ENCODE measurements around the gene MAGI3. TPM values are rescaled to one million over a fixed set of nuclear protein-coding genes. Genes with fewer than 3 reads are reported as not detected.
"Not testable (repeated sequence)": the region's sequence is repeated elsewhere in the genome, so short reads cannot be mapped to it uniquely, and the experiment has no call there.

The MAGI3 gene
- total RNA-seq, 6 experiments from 2014 or later: 8.5 to 14.5 (median 12.3) TPM

GRCh38 chr1:113508364-113509164, 118.2 kb downstream of the MAGI3 start:
- peak overlapping the region in 1 of 3 donors; percentile 19 for H3K4me3 ChIP-seq
- no peaks in the 10 kb centered on the region for H3K27me3 ChIP-seq
- 20% methylated on average over 2 of the region's 2 CpGs for WGBS (ENCODE audit: insufficient coverage, low coverage, low lambda C conversion rate, missing lambda C conversion rate)
- no peak for DNase-seq
- TF ChIP-seq CTCF (IDR thresholded peaks at IDR 0.05) (no peak), POLR2A (IDR thresholded peaks at IDR 0.05) (no peak)
- no peaks in the 10 kb centered on the region for H3K36me3 ChIP-seq
- H3K27ac ChIP-seq: peak overlapping the region in 2 of 3 donors; percentile 58 to 65
- H3K9me3 ChIP-seq: peaks cover 0 to 5% (median 0%) of the 10 kb centered on the region in 4 donors
- peaks cover 0 to 17% (median 2%) of the 10 kb centered on the region in 4 donors for H3K4me1 ChIP-seq
- intact Hi-C loops (cut with DNase I): no loop called here
- peak; percentile 91 to 96 (median 94) for ATAC-seq

GRCh38 chr1:113509766-113510165, 119.5 kb downstream of the MAGI3 start:
- ATAC-seq; H3K27me3 ChIP-seq; H3K36me3 ChIP-seq; DNase-seq; H3K27ac ChIP-seq; H3K9me3 ChIP-seq; intact Hi-C loops (cut with DNase I); H3K4me3 ChIP-seq: not testable (repeated sequence)
- H3K4me1 ChIP-seq: peaks cover 0 to 17% (median 2%) of the 10 kb centered on the region in 4 donors
- 93% methylated on average over 5 of the region's 12 CpGs for WGBS (ENCODE audit: insufficient coverage, low coverage, low lambda C conversion rate, missing lambda C conversion rate)

GRCh38 chr1:113511269-113511668, 121.0 kb downstream of the MAGI3 start:
- WGBS (ENCODE audit: insufficient coverage, low coverage, low lambda C conversion rate, missing lambda C conversion rate): 89% methylated on average over 2 of the region's 2 CpGs
- DNase-seq: no peak
- H3K4me1 ChIP-seq: peaks cover 0 to 17% (median 2%) of the 10 kb centered on the region in 4 donors
- ATAC-seq: no peak
- H3K27ac ChIP-seq: no peak overlapping the region
- peaks cover 0 to 5% (median 0%) of the 10 kb centered on the region in 4 donors for H3K9me3 ChIP-seq
- no peaks in the 10 kb centered on the region for H3K36me3 ChIP-seq
- TF ChIP-seq POLR2A (IDR thresholded peaks at IDR 0.05) (no peak), CTCF (IDR thresholded peaks at IDR 0.05) (no peak)
- intact Hi-C loops (cut with DNase I): no loop called here
- no peaks in the 10 kb centered on the region for H3K27me3 ChIP-seq
- no peak overlapping the region for H3K4me3 ChIP-seq

GRCh38 chr1:113515498-113515897, 125.2 kb downstream of the MAGI3 start:
- intact Hi-C loops (cut with DNase I): no loop called here
- no peak for ATAC-seq
- WGBS (ENCODE audit: insufficient coverage, low coverage, low lambda C conversion rate, missing lambda C conversion rate): 82% methylated on average over 1 of the region's 1 CpG

More at GRCh38 chr1:113515498-113515897, 125.2 kb downstream of the MAGI3 start:
- Histone ChIP-seq H3K36me3 (no peaks in the 10 kb centered on the region), H3K27ac (no peak overlapping the region), H3K4me3 (no peak overlapping the region), H3K27me3 (no peaks in the 10 kb centered on the region), H3K9me3 (peaks cover 0 to 5% (median 0%) of the 10 kb centered on the region in 4 donors), H3K4me1 (peaks cover 0 to 5% (median 0%) of the 10 kb centered on the region in 4 donors)
- DNase-seq: no peak
- TF ChIP-seq CTCF (IDR thresholded peaks at IDR 0.05): no peak
